ENCODE measurements around the gene LTBP1. TPM values are rescaled to one million over a fixed set of nuclear protein-coding genes. Genes with fewer than 3 reads are reported as not detected.
A peak's percentile ranks its signal among the peaks of the same experiment; 100 is the strongest.

The LTBP1 gene
- total RNA-seq, 5 donors from 2014 or later (not counting 1 experiment from before 2014, with no cell fraction given): 0.16 to 0.76 (median 0.43) TPM

- Mint-ChIP-seq H3K9me3 (no peaks in the 10 kb centered on the region), H3K4me3 (no peak overlapping the region), H3K27ac (no peak overlapping the region), H3K36me3 (no peaks in the 10 kb centered on the region), H3K27me3 (peaks cover 0 to 1% of the 10 kb centered on the region in 2 donors), H3K4me1 (peaks cover 11 to 14% (median 12%) of the 10 kb centered on the region in 3 donors)
- ATAC-seq (replicated peaks in 1 of 4): no peak
- H3K36me3 ChIP-seq (ENCODE audit: control insufficient read depth in 2 of 2, extremely low read depth in 1 of 2, insufficient read depth in 1 of 2, low read length in 1 of 2): no peaks in the 10 kb centered on the region
- no peaks in the 10 kb centered on the region for H3K27me3 ChIP-seq (replicated peaks in 1 of 2; ENCODE audit: control insufficient read depth in 2 of 2, extremely low read depth in 1 of 2, insufficient read depth in 2 of 2, low read length in 1 of 2)
- ChIA-PET CTCF (no interaction called here), POLR2A (no interaction called here)
- 89% methylated on average over 3 of the region's 4 CpGs for WGBS (ENCODE audit: insufficient coverage)
- no peaks in the 10 kb centered on the region for H3K9me3 ChIP-seq
- no peak for DNase-seq
- H3K4me1 ChIP-seq (ENCODE audit: control insufficient read depth in 1 of 2, extremely low read depth in 1 of 2, insufficient read depth in 2 of 2, low read length in 2 of 2): peaks cover 4 to 10% of the 10 kb centered on the region in 2 experiments
- no peak overlapping the region for H3K27ac ChIP-seq (ENCODE audit: low read length)
- no peak overlapping the region for H3K4me3 ChIP-seq (ENCODE audit: control insufficient read depth in 1 of 2, extremely low read depth in 1 of 2, low read length in 1 of 2)
These were observed 396.0 kb downstream of the LTBP1 start for GRCh38 chr2:33342705-33343104.

GRCh38 chr2:33343387-33343895 is 396.7 kb downstream of the LTBP1 start:
- Histone ChIP-seq H3K4me3 (ENCODE audit: control insufficient read depth in 1 of 2, extremely low read depth in 1 of 2, low read length in 1 of 2) (no peak overlapping the region), H3K36me3 (ENCODE audit: control insufficient read depth in 2 of 2, extremely low read depth in 1 of 2, insufficient read depth in 1 of 2, low read length in 1 of 2) (no peaks in the 10 kb centered on the region), H3K27me3 (replicated peaks in 1 of 2; ENCODE audit: control insufficient read depth in 2 of 2, extremely low read depth in 1 of 2, insufficient read depth in 2 of 2, low read length in 1 of 2) (no peaks in the 10 kb centered on the region), H3K27ac (ENCODE audit: low read length) (no peak overlapping the region), H3K9me3 (no peaks in the 10 kb centered on the region), H3K4me1 (ENCODE audit: control insufficient read depth in 1 of 2, extremely low read depth in 1 of 2, insufficient read depth in 2 of 2, low read length in 2 of 2) (peaks cover 4 to 10% of the 10 kb centered on the region in 2 experiments)
- no peak overlapping the region for H3K27ac Mint-ChIP-seq
- ChIA-PET POLR2A (no interaction called here), CTCF (no interaction called here)
- H3K9me3 Mint-ChIP-seq: no peaks in the 10 kb centered on the region
- peaks cover 0 to 1% of the 10 kb centered on the region in 2 donors for H3K27me3 Mint-ChIP-seq
- H3K36me3 Mint-ChIP-seq: no peaks in the 10 kb centered on the region
- H3K4me3 Mint-ChIP-seq: no peak overlapping the region
- peaks cover 11 to 14% (median 12%) of the 10 kb centered on the region in 3 donors for H3K4me1 Mint-ChIP-seq
- WGBS (ENCODE audit: insufficient coverage): 56% methylated on average over 1 of the region's 3 CpGs
- DNase-seq (no peak), ATAC-seq (replicated peaks in 1 of 4) (no peak)

- no peak overlapping the region for H3K27ac Mint-ChIP-seq
These were observed 397.5 kb downstream of the LTBP1 start for GRCh38 chr2:33344230-33344629.

GRCh38 chr2:33347856-33348255 is 401.1 kb downstream of the LTBP1 start:
- peaks cover 4 to 10% of the 10 kb centered on the region in 2 experiments for H3K4me1 ChIP-seq (ENCODE audit: control insufficient read depth in 1 of 2, extremely low read depth in 1 of 2, insufficient read depth in 2 of 2, low read length in 2 of 2)
- ATAC-seq (replicated peaks in 1 of 4) (no peak), DNase-seq (no peak)
- H3K27me3 Mint-ChIP-seq: peaks cover 3 to 5% of the 10 kb centered on the region in 2 donors
- no peaks in the 10 kb centered on the region for H3K9me3 Mint-ChIP-seq
- ChIA-PET CTCF (no interaction called here), POLR2A (no interaction called here)
- H3K4me3 ChIP-seq (ENCODE audit: control insufficient read depth in 1 of 2, extremely low read depth in 1 of 2, low read length in 1 of 2): no peak overlapping the region
- H3K27ac ChIP-seq (ENCODE audit: low read length): no peak overlapping the region
- H3K4me1 Mint-ChIP-seq: peaks cover 11 to 12% (median 12%) of the 10 kb centered on the region in 3 donors
- no peak overlapping the region for H3K4me3 Mint-ChIP-seq
- H3K27ac Mint-ChIP-seq: no peak overlapping the region
- no peaks in the 10 kb centered on the region for H3K36me3 ChIP-seq (ENCODE audit: control insufficient read depth in 2 of 2, extremely low read depth in 1 of 2, insufficient read depth in 1 of 2, low read length in 1 of 2)
- H3K9me3 ChIP-seq: no peaks in the 10 kb centered on the region
- no CpG with 5 or more reads among the region's 3 CpGs for WGBS (ENCODE audit: insufficient coverage)
- no peaks in the 10 kb centered on the region for H3K36me3 Mint-ChIP-seq
- H3K27me3 ChIP-seq (replicated peaks in 1 of 2; ENCODE audit: control insufficient read depth in 2 of 2, extremely low read depth in 1 of 2, insufficient read depth in 2 of 2, low read length in 1 of 2): no peaks in the 10 kb centered on the region

More at GRCh38 chr2:33344230-33344629, 397.5 kb downstream of the LTBP1 start:
- no peaks in the 10 kb centered on the region for H3K9me3 ChIP-seq
- Mint-ChIP-seq H3K36me3 (no peaks in the 10 kb centered on the region), H3K27me3 (no peaks in the 10 kb centered on the region), H3K9me3 (no peaks in the 10 kb centered on the region), H3K4me3 (no peak overlapping the region), H3K4me1 (peaks cover 11 to 14% (median 12%) of the 10 kb centered on the region in 3 donors)
- 20% methylated on average over 2 of the region's 3 CpGs for whole genome bisulfite sequencing (ENCODE audit: insufficient coverage)
- no peaks in the 10 kb centered on the region for H3K36me3 ChIP-seq (ENCODE audit: control insufficient read depth in 2 of 2, extremely low read depth in 1 of 2, insufficient read depth in 1 of 2, low read length in 1 of 2)
- no peak overlapping the region for H3K27ac ChIP-seq (ENCODE audit: low read length)
- H3K27me3 ChIP-seq (replicated peaks in 1 of 2; ENCODE audit: control insufficient read depth in 2 of 2, extremely low read depth in 1 of 2, insufficient read depth in 2 of 2, low read length in 1 of 2): no peaks in the 10 kb centered on the region
- ChIA-PET CTCF (no interaction called here), POLR2A (no interaction called here)
- peak in 2 of 4 experiments; percentile 33 to 49 for ATAC-seq (replicated peaks in 1 of 4)
- peaks cover 4 to 10% of the 10 kb centered on the region in 2 experiments for H3K4me1 ChIP-seq (ENCODE audit: control insufficient read depth in 1 of 2, extremely low read depth in 1 of 2, insufficient read depth in 2 of 2, low read length in 2 of 2)
- no peak overlapping the region for H3K4me3 ChIP-seq (ENCODE audit: control insufficient read depth in 1 of 2, extremely low read depth in 1 of 2, low read length in 1 of 2)
- DNase-seq: peak in 1 of 35 experiments; percentile 11

- CTCF ChIA-PET: no interaction called here
- H3K36me3 Mint-ChIP-seq: no peaks in the 10 kb centered on the region
These were observed 403.9 kb downstream of the LTBP1 start for GRCh38 chr2:33350632-33351031.

DNA sequence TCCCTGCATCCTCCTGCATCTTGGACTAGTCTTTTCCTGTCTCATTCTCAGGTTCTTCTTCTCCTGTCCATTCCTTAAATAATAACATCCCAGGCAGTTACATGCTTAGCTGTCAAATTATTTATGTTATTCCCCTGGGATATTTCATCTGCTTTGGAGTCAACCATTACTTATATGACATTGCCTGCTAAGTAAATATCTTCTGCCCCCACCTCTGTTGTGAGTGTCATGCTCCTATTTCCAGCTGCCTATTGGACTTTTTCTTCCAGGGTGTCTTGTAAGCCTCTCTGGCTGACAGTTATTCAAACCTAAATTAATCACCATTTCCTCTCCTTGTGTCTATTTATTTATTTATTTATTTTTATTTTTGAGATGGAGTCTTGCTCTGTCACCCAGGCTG is 405.0 kb downstream of the LTBP1 start:
- Histone ChIP-seq H3K4me1 (ENCODE audit: control insufficient read depth in 1 of 2, extremely low read depth in 1 of 2, insufficient read depth in 2 of 2, low read length in 2 of 2) (no peaks in the 10 kb centered on the region), H3K4me3 (ENCODE audit: control insufficient read depth in 1 of 2, extremely low read depth in 1 of 2, low read length in 1 of 2) (no peak overlapping the region), H3K27me3 (replicated peaks in 1 of 2; ENCODE audit: control insufficient read depth in 2 of 2, extremely low read depth in 1 of 2, insufficient read depth in 2 of 2, low read length in 1 of 2) (no peaks in the 10 kb centered on the region), H3K9me3 (no peaks in the 10 kb centered on the region), H3K27ac (ENCODE audit: low read length) (no peak overlapping the region), H3K36me3 (ENCODE audit: control insufficient read depth in 2 of 2, extremely low read depth in 1 of 2, insufficient read depth in 1 of 2, low read length in 1 of 2) (no peaks in the 10 kb centered on the region)
- Mint-ChIP-seq H3K27ac (no peak overlapping the region), H3K27me3 (peaks cover 3 to 5% of the 10 kb centered on the region in 2 donors), H3K9me3 (peaks cover 10 to 13% (median 12%) of the 10 kb centered on the region in 3 donors), H3K4me1 (no peaks in the 10 kb centered on the region), H3K36me3 (no peaks in the 10 kb centered on the region), H3K4me3 (no peak overlapping the region)
- CTCF ChIA-PET: no interaction called here
- POLR2A ChIA-PET: no interaction called here
- ATAC-seq (replicated peaks in 1 of 4): no peak
- DNase-seq: no peak

More at GRCh38 chr2:33350632-33351031, 403.9 kb downstream of the LTBP1 start:
- POLR2A ChIA-PET: interaction anchor here in 1 of 2 donors (0.5 kb wide), 1 partner anchor 1254 kb away, joined by 3 read pairs; no protein-coding TSS in a partner anchor
- H3K27me3 Mint-ChIP-seq: peaks cover 3 to 5% of the 10 kb centered on the region in 2 donors
- Histone ChIP-seq H3K4me3 (ENCODE audit: control insufficient read depth in 1 of 2, extremely low read depth in 1 of 2, low read length in 1 of 2) (no peak overlapping the region), H3K27ac (ENCODE audit: low read length) (no peak overlapping the region), H3K9me3 (no peaks in the 10 kb centered on the region), H3K27me3 (replicated peaks in 1 of 2; ENCODE audit: control insufficient read depth in 2 of 2, extremely low read depth in 1 of 2, insufficient read depth in 2 of 2, low read length in 1 of 2) (no peaks in the 10 kb centered on the region), H3K36me3 (ENCODE audit: control insufficient read depth in 2 of 2, extremely low read depth in 1 of 2, insufficient read depth in 1 of 2, low read length in 1 of 2) (no peaks in the 10 kb centered on the region), H3K4me1 (ENCODE audit: control insufficient read depth in 1 of 2, extremely low read depth in 1 of 2, insufficient read depth in 2 of 2, low read length in 2 of 2) (no peaks in the 10 kb centered on the region)
- H3K4me3 Mint-ChIP-seq: no peak overlapping the region
- no peaks in the 10 kb centered on the region for H3K4me1 Mint-ChIP-seq
- no peak for DNase-seq
- no peak for ATAC-seq (replicated peaks in 1 of 4)
- H3K9me3 Mint-ChIP-seq: peaks cover 3 to 6% (median 5%) of the 10 kb centered on the region in 3 donors
- H3K27ac Mint-ChIP-seq: no peak overlapping the region

- H3K27me3 Mint-ChIP-seq: peaks cover 3 to 5% of the 10 kb centered on the region in 2 donors
- DNase-seq (no peak), ATAC-seq (replicated peaks in 1 of 4) (no peak)
- no peak overlapping the region for H3K4me3 ChIP-seq (ENCODE audit: control insufficient read depth in 1 of 2, extremely low read depth in 1 of 2, low read length in 1 of 2)
- H3K27me3 ChIP-seq (replicated peaks in 1 of 2; ENCODE audit: control insufficient read depth in 2 of 2, extremely low read depth in 1 of 2, insufficient read depth in 2 of 2, low read length in 1 of 2): no peaks in the 10 kb centered on the region
- 88% methylated on average over 1 of the region's 8 CpGs for whole genome bisulfite sequencing (ENCODE audit: insufficient coverage)
- H3K36me3 ChIP-seq (ENCODE audit: control insufficient read depth in 2 of 2, extremely low read depth in 1 of 2, insufficient read depth in 1 of 2, low read length in 1 of 2): no peaks in the 10 kb centered on the region
- no peak overlapping the region for H3K27ac ChIP-seq (ENCODE audit: low read length)
- no peaks in the 10 kb centered on the region for H3K4me1 ChIP-seq (ENCODE audit: control insufficient read depth in 1 of 2, extremely low read depth in 1 of 2, insufficient read depth in 2 of 2, low read length in 2 of 2)
- H3K4me3 Mint-ChIP-seq: no peak overlapping the region
- ChIA-PET CTCF (no interaction called here), POLR2A (no interaction called here)
- H3K9me3 ChIP-seq: no peaks in the 10 kb centered on the region
- peaks cover 10 to 16% (median 14%) of the 10 kb centered on the region in 3 donors for H3K9me3 Mint-ChIP-seq
- H3K4me1 Mint-ChIP-seq: no peaks in the 10 kb centered on the region
- H3K27ac Mint-ChIP-seq: no peak overlapping the region
- no peaks in the 10 kb centered on the region for H3K36me3 Mint-ChIP-seq
These were observed 408.2 kb downstream of the LTBP1 start for GRCh38 chr2:33354981-33355380.

Measured in T-cell (primary cell).